Posterior vena cava (tissue), 2 donors: ENCODE measurements around the gene JAG1. TPM values are rescaled to one million over a fixed set of nuclear protein-coding genes. Genes with fewer than 3 reads are reported as not detected.
"Not testable (repeated sequence)": the region's sequence is repeated elsewhere in the genome, so short reads cannot be mapped to it uniquely, and the experiment has no call there.

Experiments used
- DNase-seq: peaks from one replicate; pipeline ENCODE4 v3.0.0-alpha.2; 2020; ENCODE audit warnings: low spot score
- intact Hi-C, 2 donors: fragments of 100-400 bp; cut with DNase I; formaldehyde crosslinking; loops; one replicate each; pipeline versions ENCODE4 v1.14.1 to v1.14.2; 2022 to 2023
- microRNA-seq, 2 donors: library from miRNA; unstranded; fragments of <30 nt; microRNA quantifications; one replicate each; pipeline ENCODE4 v1.2.0, GENCODE V29; 2020 to 2021; ENCODE audit warnings: borderline microRNAs expressed in 2 of 2
- total RNA-seq, 2 donors: library from RNA; stranded (reverse); fragmentation: NEBNext Ultra II Directional; extraction: Animal tissue kit (Norgen Biotek cat#: 25700); gene quantifications; one replicate each; pipeline ENCODE4 v1.2.1, GENCODE V29; 2021
- donor health status: DM: yes; HTN: yes; CAD: no.
- donor health status: DM: yes; HTN: yes; CAD: no.

JAG1 gene
- total RNA-seq, 2 donors from 2014 or later = 68.5 to 84.2 TPM

- no peak for DNase-seq
- intact Hi-C loops = no loop called here
Observed at GRCh38 chr20:10604865-10605440, 68.8 kb downstream of the JAG1 start.

- intact Hi-C loops = no loop called here
- no peak for DNase-seq
Observed at GRCh38 chr20:10603971-10604864, 69.6 kb downstream of the JAG1 start.

GRCh38 chr20:10603378-10603777, 70.4 kb downstream of the JAG1 start:
- intact Hi-C loops = no loop called here

GRCh38 chr20:10602221-10602871, 71.5 kb downstream of the JAG1 start:
- DNase-seq = no peak
- intact Hi-C loops = no loop called here

More at GRCh38 chr20:10603378-10603777, 70.4 kb downstream of the JAG1 start:
- no peak for DNase-seq

GRCh38 chr20:10597637-10598036, 76.2 kb downstream of the JAG1 start:
- no peak for DNase-seq
- intact Hi-C loops = no loop called here

- intact Hi-C loops = no loop called here
Observed at GRCh38 chr20:10596710-10597121, 77.1 kb downstream of the JAG1 start.

GRCh38 chr20:10595985-10596384, 77.8 kb downstream of the JAG1 start:
- intact Hi-C loops = no loop called here
- DNase-seq = no peak

More at GRCh38 chr20:10596710-10597121, 77.1 kb downstream of the JAG1 start:
- no peak for DNase-seq

- intact Hi-C loops = no loop called here
- DNase-seq = no peak
Observed at GRCh38 chr20:10595266-10595665, 78.5 kb downstream of the JAG1 start.

GRCh38 chr20:10594296-10594868, 79.4 kb downstream of the JAG1 start:
- intact Hi-C loops = no loop called here
- DNase-seq = no peak

GRCh38 chr20:10591946-10592521, 81.8 kb downstream of the JAG1 start:
- intact Hi-C loops = loop anchor here in 1 of 2 donors (1.0 kb wide), 1 partner anchor 36 kb away; no protein-coding TSS in a partner anchor
- DNase-seq = no peak

GRCh38 chr20:10590950-10591671, 82.7 kb downstream of the JAG1 start:
- DNase-seq = no peak
- intact Hi-C loops = loop anchor here in 1 of 2 donors (1.0 kb wide), 1 partner anchor 35 kb away; no protein-coding TSS in a partner anchor

- DNase-seq, intact Hi-C loops: not testable (repeated sequence)
Observed at GRCh38 chr20:10590446-10590845, 83.4 kb downstream of the JAG1 start.

Small RNAs within 50 kb of the gene (microRNA-seq; reads per million reads assigned to microRNA genes)
- 0 to 0.97 reads per million in 2 donors for gene MIR6870

Other genes with a start within 250 kb of the JAG1 start
- 10 to 100 TPM; 16.1 to 16.9 TPM for gene MKKS, start 239.8 kb downstream of the JAG1 start, total RNA-seq
- 1 to 10 TPM; 1.8 to 3.3 TPM for gene SLX4IP, start 238.7 kb downstream of the JAG1 start, total RNA-seq